ENCODE measurements around the gene HOXD10.

HOXD10 gene

GRCh38 chr2:176133389-176133788, 16.8 kb downstream of the HOXD10 start:
- DNase-seq: no peak

- no peak for DNase-seq
These were observed 17.5 kb downstream of the HOXD10 start for GRCh38 chr2:176134035-176134434.

- no peak for DNase-seq
These were observed 18.5 kb downstream of the HOXD10 start for GRCh38 chr2:176135035-176135440.

DNA sequence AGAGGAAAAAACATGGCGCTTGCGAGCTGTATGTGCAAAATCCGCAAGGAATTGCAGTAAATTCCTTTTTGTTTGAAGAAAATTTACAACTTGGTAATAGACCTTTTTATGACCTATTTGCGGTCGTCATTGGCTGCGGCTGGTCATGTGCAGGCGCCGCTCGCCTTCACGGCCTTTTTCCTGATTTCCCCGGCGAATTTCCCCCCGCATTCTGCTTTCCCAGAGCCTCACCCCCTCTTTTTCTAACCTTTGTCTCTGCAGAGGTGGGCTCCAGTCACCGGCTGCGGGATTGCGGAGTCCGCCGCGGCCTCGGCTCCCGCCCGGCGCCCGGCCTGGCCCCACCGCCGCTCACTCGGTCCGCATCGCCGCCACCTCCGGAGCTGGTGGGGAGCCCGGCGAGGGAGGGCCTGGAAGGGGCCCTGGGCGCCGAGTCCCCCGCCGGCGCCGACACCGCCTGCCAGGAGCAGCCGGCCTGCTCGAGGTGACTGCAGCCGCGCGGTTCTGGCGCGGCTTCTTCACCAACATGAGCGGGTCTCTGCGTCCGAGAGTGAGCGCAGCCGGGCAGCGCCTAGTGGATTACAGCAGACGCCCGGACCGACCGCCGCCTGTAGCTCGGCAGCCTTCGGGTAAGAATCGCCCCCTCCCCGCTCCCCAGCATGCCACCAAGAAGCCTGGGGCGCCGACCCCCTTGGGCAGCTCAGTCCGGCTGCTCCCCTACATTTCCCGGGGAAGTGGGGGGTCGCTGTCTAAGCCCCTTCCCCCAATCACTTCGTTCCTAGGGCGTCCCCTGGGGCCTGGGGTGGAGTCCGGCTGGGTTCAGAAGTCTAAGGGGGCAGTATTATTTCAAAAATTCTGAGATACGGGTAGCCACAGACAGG, 20.0 kb downstream of the HOXD10 start:
- DNase-seq: no peak

DNA sequence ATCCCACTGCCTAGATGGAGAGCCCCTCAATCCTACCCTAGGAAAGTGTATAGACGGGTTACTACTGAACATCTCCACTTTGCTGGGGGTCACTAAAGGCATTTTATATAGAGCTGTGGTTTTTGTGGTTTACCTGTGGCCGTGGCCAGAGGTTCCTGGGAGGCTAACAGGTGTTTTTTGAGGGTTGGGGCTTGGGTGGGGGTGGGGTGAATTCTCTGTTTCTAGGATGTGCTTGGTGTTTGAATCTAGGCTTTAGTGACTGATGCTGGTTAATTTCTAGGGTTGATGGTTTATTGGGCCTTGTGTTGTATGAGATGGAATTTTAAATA, 20.6 kb downstream of the HOXD10 start:
- DNase-seq: no peak

GRCh38 chr2:176137906-176138305, 21.3 kb downstream of the HOXD10 start:
- no peak for DNase-seq

GRCh38 chr2:176138526-176138922, 21.9 kb downstream of the HOXD10 start:
- DNase-seq: no peak

GRCh38 chr2:176138923-176139660, 22.5 kb downstream of the HOXD10 start:
- DNase-seq: no peak

DNA sequence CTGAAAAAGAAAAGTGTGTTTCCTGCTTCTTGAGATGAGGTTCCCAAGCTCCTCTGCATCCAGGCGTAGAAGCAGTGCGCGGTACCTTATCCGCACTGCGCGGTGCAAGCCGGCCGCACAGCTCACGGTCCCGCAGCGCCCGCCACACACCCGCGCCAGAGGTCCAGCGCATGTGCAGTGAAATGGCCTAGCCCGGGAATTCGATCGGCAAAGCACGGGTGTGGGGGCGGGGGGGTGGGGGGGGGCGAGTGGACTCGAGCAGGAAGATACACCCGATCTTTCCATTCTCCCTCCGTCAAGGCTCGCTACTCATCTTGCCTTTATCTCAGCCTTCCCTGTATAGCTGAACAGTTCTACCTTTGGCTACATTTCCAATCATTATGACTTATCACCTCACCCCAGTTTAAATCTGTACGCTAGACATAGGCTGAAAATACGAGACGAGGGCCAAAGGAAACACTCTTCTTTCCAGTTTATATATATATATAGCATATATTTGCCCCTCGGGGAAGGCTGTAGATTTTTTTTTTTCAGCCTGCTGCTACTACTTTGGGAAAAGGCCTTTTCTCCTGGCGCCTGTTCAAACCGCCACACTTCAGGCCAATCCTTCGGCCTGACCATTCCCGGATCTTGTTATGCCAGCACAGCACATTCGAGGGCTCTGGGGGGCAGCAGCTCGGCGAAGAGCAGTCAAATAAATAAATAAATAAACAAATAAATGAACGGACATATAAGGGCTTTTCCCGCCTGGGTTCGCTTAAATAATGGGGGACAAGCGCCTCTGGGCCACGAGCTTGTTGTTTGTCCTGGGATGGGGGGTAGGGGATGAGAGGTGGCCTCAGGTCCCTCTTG, 23.3 kb downstream of the HOXD10 start:
- DNase-seq: no peak

- peak in 48 of 51 donors; percentile 2 to 83 (median 50) for DNase-seq
These were observed 24.1 kb downstream of the HOXD10 start for GRCh38 chr2:176140513-176141317.

GRCh38 chr2:176142281-176142680, 25.7 kb downstream of the HOXD10 start:
- DNase-seq: no peak

DNA sequence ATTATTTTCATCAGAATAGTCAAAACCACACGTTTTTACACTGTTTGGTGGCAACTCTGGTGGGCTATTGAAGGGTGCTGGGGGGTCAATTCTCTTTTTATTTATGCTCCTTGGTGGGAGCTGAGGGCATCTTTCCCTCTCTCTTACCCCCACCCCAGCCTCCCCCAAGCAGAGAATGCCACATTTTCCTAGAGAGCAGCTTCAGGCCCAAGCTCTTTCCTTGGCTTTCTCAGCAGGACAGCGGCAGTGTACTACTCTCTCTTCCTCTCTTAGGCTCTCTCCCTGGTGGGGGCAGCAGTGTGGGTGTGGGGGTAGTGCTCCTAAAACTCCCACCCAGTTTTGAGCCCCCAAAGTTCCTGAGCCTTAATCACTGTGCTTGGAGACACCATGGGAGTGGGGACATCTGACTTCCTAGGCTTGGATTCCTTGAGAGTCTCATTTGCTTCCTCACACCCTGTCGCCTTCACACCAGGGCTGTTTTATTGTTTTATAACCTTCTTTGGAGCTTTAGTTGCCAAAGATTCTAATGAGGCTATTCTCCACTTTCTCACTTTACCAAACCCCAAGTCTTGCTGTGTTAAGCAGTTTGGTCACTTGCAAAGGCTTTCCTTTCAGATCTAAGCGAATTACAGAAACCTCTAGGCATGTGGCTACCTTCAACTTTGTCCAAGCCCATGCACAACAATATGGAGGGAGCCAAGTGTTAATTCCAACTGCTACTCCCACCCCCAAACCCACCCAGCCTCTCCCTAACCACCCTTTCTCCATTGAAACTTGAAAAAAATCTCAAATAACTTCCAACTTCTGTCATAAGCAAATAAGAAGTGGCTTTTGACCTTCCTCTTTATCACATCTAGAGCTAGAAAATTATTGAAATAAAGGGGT, 28.7 kb downstream of the HOXD10 start:
- DNase-seq: no peak

DNA sequence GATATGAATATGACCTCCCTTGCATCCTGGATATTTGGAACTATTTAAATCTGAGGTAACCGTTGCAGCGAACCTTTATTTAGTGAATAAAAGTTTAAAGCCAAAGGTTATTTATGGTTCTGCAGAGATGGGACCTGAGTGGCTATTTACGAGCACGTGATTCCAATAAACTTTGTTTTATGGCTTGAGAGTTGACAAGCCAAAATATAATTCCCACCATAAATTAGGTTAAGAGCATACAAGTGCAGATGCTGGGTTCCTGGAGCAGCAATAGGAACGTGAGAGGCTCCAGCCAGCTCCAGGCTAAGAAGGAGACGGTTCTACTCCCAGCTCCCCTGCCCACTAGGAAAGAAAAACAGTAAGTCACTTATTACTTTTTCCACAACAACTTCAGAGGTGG, 29.5 kb downstream of the HOXD10 start:
- DNase-seq: no peak

GRCh38 chr2:176146645-176147044, 30.1 kb downstream of the HOXD10 start:
- no peak for DNase-seq

- DNase-seq: no peak
These were observed 30.7 kb downstream of the HOXD10 start for GRCh38 chr2:176147210-176147799.

GRCh38 chr2:176147800-176148496, 31.4 kb downstream of the HOXD10 start:
- no peak for DNase-seq

- DNase-seq: no peak
These were observed 32.3 kb downstream of the HOXD10 start for GRCh38 chr2:176148751-176149421.

DNA sequence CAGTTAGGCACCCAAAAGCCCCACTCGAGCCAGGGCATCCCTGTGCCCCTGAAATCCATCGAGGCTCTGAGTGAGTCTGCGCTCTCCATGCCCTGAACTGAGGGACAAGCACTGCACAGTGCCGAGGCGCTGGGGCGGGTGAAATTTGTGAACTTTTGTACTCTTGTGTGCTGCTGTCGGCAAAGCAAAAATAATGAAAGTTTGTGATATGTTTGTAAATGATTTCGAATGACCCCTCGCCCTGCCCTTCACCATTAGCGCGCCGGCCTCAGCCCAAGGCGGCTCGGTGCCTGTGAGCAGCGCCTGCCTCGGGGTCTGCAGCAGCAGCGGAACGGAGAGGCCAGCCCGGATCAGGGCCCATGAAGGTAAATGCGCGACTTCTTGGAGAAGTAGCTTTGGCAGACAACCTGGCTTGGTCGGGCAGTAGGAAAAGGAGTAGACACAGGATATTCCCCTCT, 32.9 kb downstream of the HOXD10 start:
- DNase-seq: no peak

All from hypothalamus (tissue), 51 donors.